CD14-positive monocyte (primary cell): ENCODE measurements around the gene NUTM1. TPM values are rescaled to one million over a fixed set of nuclear protein-coding genes. Genes with fewer than 3 reads are reported as not detected.
"Not testable (repeated sequence)": the region's sequence is repeated elsewhere in the genome, so short reads cannot be mapped to it uniquely, and the experiment has no call there.

ENCODE experiments used
- DNase-seq, 3 donors: peaks; one replicate each; pipeline ENCODE4 v3.0.0-alpha.2; 2011 to 2022
- H2AFZ ChIP-seq: 2 replicates; pipeline ENCODE4 v1.6.0; 2012; ENCODE audit warnings: mild to moderate bottlenecking, low read depth, low read length, inconsistent platforms; ENCODE audit not compliant: insufficient read depth, poor library complexity, severe bottlenecking
- H3K27ac ChIP-seq, 2 donors: 1 replicate in 1 of 2; 2 replicates in 1 of 2; pipeline ENCODE4 v1.5.1; 2012 to 2013; ENCODE audit warnings: low read length in 2 of 2, control low read depth in 1 of 2, inconsistent platforms in 1 of 2, low read depth in 1 of 2, mild to moderate bottlenecking in 1 of 2
- H3K27me3 ChIP-seq, 2 donors: one replicate each; pipeline versions ENCODE4 v1.6.0 to v1.6.1; 2011 to 2013; ENCODE audit warnings: low read length in 2 of 2; ENCODE audit not compliant: control insufficient read depth in 2 of 2, insufficient read depth in 2 of 2
- H3K36me3 ChIP-seq, 2 donors: replicated peaks in 1 of 2; 1 replicate in 1 of 2; 2 replicates in 1 of 2; pipeline versions ENCODE4 v1.5.1 to v1.6.1; 2012 to 2013; ENCODE audit warnings: low read length in 2 of 2, control low read depth in 1 of 2, inconsistent platforms in 1 of 2, mild to moderate bottlenecking in 1 of 2; ENCODE audit not compliant: insufficient read depth in 2 of 2, control insufficient read depth in 1 of 2
- H3K4me1 ChIP-seq, 2 donors: 1 replicate in 1 of 2; 2 replicates in 1 of 2; pipeline versions ENCODE4 v1.5.1 to v1.6.1; 2012 to 2013; ENCODE audit warnings: low read length in 2 of 2, control low read depth in 1 of 2, inconsistent platforms in 1 of 2, mild to moderate bottlenecking in 1 of 2, moderate library complexity in 1 of 2; ENCODE audit not compliant: insufficient read depth in 2 of 2, control insufficient read depth in 1 of 2
- H3K4me2 ChIP-seq: replicated peaks from 2 replicates; pipeline ENCODE3; 2012; ENCODE audit warnings: low read length, moderate library complexity, mild to moderate bottlenecking; ENCODE audit not compliant: poor library complexity, severe bottlenecking; ENCODE audit errors: extremely low read depth
- H3K4me3 ChIP-seq, 3 experiments: fragments of 200-600 bp in 1 of 3; sonication (generic) in 1 of 3; replicated peaks in 1 of 3; 1 replicate in 2 of 3; 2 replicates in 1 of 3; pipeline ENCODE4 v1.5.1; 2011 to 2013; ENCODE audit warnings: low read length in 3 of 3, mild to moderate bottlenecking in 3 of 3, control low read depth in 2 of 3, low read depth in 2 of 3, inconsistent platforms in 1 of 3, moderate library complexity in 1 of 3
- H3K79me2 ChIP-seq: 2 replicates; pipeline ENCODE4 v1.6.0; 2012; ENCODE audit warnings: mild to moderate bottlenecking, control low read depth, inconsistent platforms, low read length, moderate library complexity; ENCODE audit not compliant: insufficient read depth
- H3K9ac ChIP-seq: 2 replicates; pipeline ENCODE4 v1.6.0; 2017; ENCODE audit warnings: low read length, mild to moderate bottlenecking; ENCODE audit not compliant: insufficient read depth, poor library complexity, severe bottlenecking
- H3K9me3 ChIP-seq, 2 donors: replicated peaks in 1 of 2; 1 replicate in 1 of 2; 2 replicates in 1 of 2; pipeline versions ENCODE4 v1.5.1 to v1.6.1; 2012 to 2013; ENCODE audit warnings: low read length in 2 of 2, control low read depth in 1 of 2; ENCODE audit not compliant: control insufficient read depth in 1 of 2, insufficient read depth in 1 of 2
- H4K20me1 ChIP-seq: 2 replicates; pipeline ENCODE4 v1.6.0; 2012; ENCODE audit warnings: mild to moderate bottlenecking, low read length, control low read depth, moderate library complexity; ENCODE audit not compliant: insufficient read depth
- H3K27ac Mint-ChIP-seq, 7 donors: one replicate each; pipeline ENCODE4 v1.8.0; 2020; ENCODE audit warnings: mild to moderate bottlenecking in 7 of 7, mixed read lengths in 7 of 7, moderate library complexity in 6 of 7, inconsistent platforms in 2 of 7
- H3K27me3 Mint-ChIP-seq, 3 donors: one replicate each; pipeline ENCODE4 v1.8.0; 2021 to 2022; ENCODE audit warnings: low read depth in 3 of 3, mild to moderate bottlenecking in 3 of 3, mixed read lengths in 3 of 3, moderate library complexity in 3 of 3, inconsistent platforms in 1 of 3
- H3K36me3 Mint-ChIP-seq, 2 donors: one replicate each; pipeline ENCODE4 v1.8.0; 2020; ENCODE audit warnings: mixed read lengths in 2 of 2, inconsistent platforms in 1 of 2, mild to moderate bottlenecking in 1 of 2
- H3K4me1 Mint-ChIP-seq: one replicate; pipeline ENCODE4 v1.8.0; 2020; ENCODE audit warnings: mild to moderate bottlenecking, mixed read lengths
- H3K4me3 Mint-ChIP-seq, 2 donors: one replicate each; pipeline ENCODE4 v1.8.0; 2020; ENCODE audit warnings: mild to moderate bottlenecking in 2 of 2, mixed read lengths in 2 of 2, moderate library complexity in 1 of 2
- H3K9me3 Mint-ChIP-seq, 7 donors: one replicate each; pipeline ENCODE4 v1.8.0; 2020 to 2022; ENCODE audit warnings: mixed read lengths in 7 of 7, mild to moderate bottlenecking in 6 of 7, moderate library complexity in 6 of 7, inconsistent platforms in 2 of 7
- WGBS: methylation state at CpG from one replicate; pipeline ENCODE4 v1.1.5; 2013; ENCODE audit warnings: missing lambda C conversion rate; ENCODE audit not compliant: insufficient coverage; 5-methylcytosine and 5-hydroxymethylcytosine counted together
- intact Hi-C, 2 donors: fragments of 100-400 bp; cut with micrococcal nuclease; formaldehyde crosslinking; loops; one replicate each; pipeline versions ENCODE4 v1.15.0 to v1.15.1; 2023
- polyA plus RNA-seq, 3 donors: library from polyadenylated mRNA; depleted of rRNA in 1 of 3; unstranded in 2 of 3; stranded (reverse) in 1 of 3; fragments of 300-500 nt in 2 of 3; fragments of >200 nt in 1 of 3; fragmentation: Illumina TruSeq in 2 of 3; gene quantifications; 1 replicate in 2 of 3; 2 replicates in 1 of 3; pipeline ENCODE4 v1.2.3, GENCODE V29; 2012 to 2021
- TF ChIP-seq, protein P1 (sequence below): fragments of 200-600 bp; IDR thresholded peaks from one replicate; pipeline ENCODE4 v1.8.0; 2022; ENCODE audit warnings: antibody characterized with exemption, mild to moderate bottlenecking

The NUTM1 gene
- polyA plus RNA-seq, 3 donors, result not detected

- H3K36me3 Mint-ChIP-seq, result peaks cover 20 to 30% of the 10 kb centered on the region in 2 donors
- H3K9me3 ChIP-seq, result no peaks in the 10 kb centered on the region
- H3K4me1 Mint-ChIP-seq, result peaks cover 31% of the 10 kb centered on the region
- peak in 1 of 3 donors; percentile 10 for DNase-seq
- H3K27ac ChIP-seq, result peak overlapping the region; percentile 35 to 86
- H3K4me3 Mint-ChIP-seq, result peak overlapping the region in 1 of 2 donors; percentile 1
- H3K4me2 ChIP-seq, result peak overlapping the region; percentile 72
- H3K27me3 ChIP-seq, result no peaks in the 10 kb centered on the region
- H3K36me3 ChIP-seq, result peaks cover 0 to 31% of the 10 kb centered on the region in 2 donors
- peak overlapping the region in 5 of 7 donors; percentile 34 to 84 (median 46) for H3K27ac Mint-ChIP-seq
- peaks cover 0 to 2% (median 0%) of the 10 kb centered on the region in 3 donors for H3K27me3 Mint-ChIP-seq
- H4K20me1 ChIP-seq, result peaks cover 23% of the 10 kb centered on the region
- H3K79me2 ChIP-seq, result peaks cover 62% of the 10 kb centered on the region
- TF ChIP-seq, protein P1, sequence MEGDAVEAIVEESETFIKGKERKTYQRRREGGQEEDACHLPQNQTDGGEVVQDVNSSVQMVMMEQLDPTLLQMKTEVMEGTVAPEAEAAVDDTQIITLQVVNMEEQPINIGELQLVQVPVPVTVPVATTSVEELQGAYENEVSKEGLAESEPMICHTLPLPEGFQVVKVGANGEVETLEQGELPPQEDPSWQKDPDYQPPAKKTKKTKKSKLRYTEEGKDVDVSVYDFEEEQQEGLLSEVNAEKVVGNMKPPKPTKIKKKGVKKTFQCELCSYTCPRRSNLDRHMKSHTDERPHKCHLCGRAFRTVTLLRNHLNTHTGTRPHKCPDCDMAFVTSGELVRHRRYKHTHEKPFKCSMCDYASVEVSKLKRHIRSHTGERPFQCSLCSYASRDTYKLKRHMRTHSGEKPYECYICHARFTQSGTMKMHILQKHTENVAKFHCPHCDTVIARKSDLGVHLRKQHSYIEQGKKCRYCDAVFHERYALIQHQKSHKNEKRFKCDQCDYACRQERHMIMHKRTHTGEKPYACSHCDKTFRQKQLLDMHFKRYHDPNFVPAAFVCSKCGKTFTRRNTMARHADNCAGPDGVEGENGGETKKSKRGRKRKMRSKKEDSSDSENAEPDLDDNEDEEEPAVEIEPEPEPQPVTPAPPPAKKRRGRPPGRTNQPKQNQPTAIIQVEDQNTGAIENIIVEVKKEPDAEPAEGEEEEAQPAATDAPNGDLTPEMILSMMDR, result no peak
- no peak overlapping the region for H3K9ac ChIP-seq
- no peak overlapping the region for H2AFZ ChIP-seq
- peak overlapping the region; percentile 62 to 96 (median 96) for H3K4me3 ChIP-seq
- H3K4me1 ChIP-seq, result peaks cover 31 to 37% of the 10 kb centered on the region in 2 donors
- WGBS, result 74% methylated on average over 12 of the region's 15 CpGs
- peaks cover 0 to 1% (median 0%) of the 10 kb centered on the region in 7 donors for H3K9me3 Mint-ChIP-seq
- intact Hi-C loops, result loop anchor here (2.0 to 5.0 kb wide), 2 partner anchors 25 to 99 kb away; partner anchors contain the start of gene LPCAT4 (in 1 of the 2)
Observed at GRCh38 chr15:34341381-34342212, 1.5 kb upstream of the NUTM1 start.

DNA sequence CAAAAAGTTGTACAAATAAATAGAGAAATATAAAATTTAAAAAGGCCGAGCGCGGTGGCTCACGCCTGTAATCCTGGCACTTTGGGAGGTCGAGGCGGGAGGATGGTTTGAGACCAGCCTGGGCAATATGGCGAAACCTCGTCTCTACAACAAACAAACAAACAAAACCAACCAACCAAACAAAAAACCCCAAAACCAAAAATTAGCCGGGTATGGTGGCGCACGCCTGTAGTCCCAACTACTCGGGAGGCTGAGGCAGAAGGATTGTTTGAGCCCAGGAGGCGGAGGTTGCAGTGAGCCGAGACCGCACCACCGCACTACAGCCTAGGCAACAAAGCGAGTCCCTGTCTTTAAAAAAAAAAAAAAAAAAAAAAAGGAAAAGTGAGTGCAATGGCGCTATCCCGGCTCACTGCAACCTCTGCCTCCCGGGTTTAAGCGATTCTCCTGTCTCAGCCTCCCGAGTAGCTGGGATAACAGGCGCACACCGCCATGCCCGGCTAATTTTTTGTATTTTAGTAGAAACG lies 840 bp upstream of the NUTM1 start:
- H3K9me3 Mint-ChIP-seq, DNase-seq, H3K9me3 ChIP-seq, H3K4me3 Mint-ChIP-seq, H3K27me3 ChIP-seq, H3K27me3 Mint-ChIP-seq: not testable (repeated sequence)
- Histone ChIP-seq H4K20me1 (peaks cover 23% of the 10 kb centered on the region), H3K79me2 (peaks cover 55% of the 10 kb centered on the region), H3K27ac (peak overlapping the region; percentile 43 to 86), H3K4me3 (peak overlapping the region; percentile 62 to 96 (median 96)), H3K9ac (peak overlapping the region; percentile 69), H3K4me1 (peaks cover 27 to 30% of the 10 kb centered on the region in 2 donors), H3K4me2 (peak overlapping the region; percentile 72), H3K36me3 (peaks cover 0 to 31% of the 10 kb centered on the region in 2 donors), H2AFZ (peak overlapping the region; percentile 85)
- H3K36me3 Mint-ChIP-seq, result peaks cover 20 to 30% of the 10 kb centered on the region in 2 donors
- 0% methylated on average over 1 of the region's 26 CpGs for WGBS
- H3K4me1 Mint-ChIP-seq, result peaks cover 28% of the 10 kb centered on the region
- peak overlapping the region in 1 of 7 donors; percentile 84 for H3K27ac Mint-ChIP-seq
- intact Hi-C loops, result loop anchor here (2.0 to 5.0 kb wide), 2 partner anchors 25 to 100 kb away; partner anchors contain the start of gene LPCAT4 (in 1 of the 2)
